Stimulated activated CD8-positive, alpha-beta memory T cell treated with anti-CD3 and anti-CD28 coated beads, Interleukin-4, amount 100 ng/mL, for 4 hours (primary cell): ENCODE results near the gene ATOSB.

ENCODE experiments used
- DNase-seq, 2 donors: peaks; one replicate each; pipeline ENCODE4 v3.0.0-alpha.2; 2020; ENCODE audit warnings: low read depth in 2 of 2, low spot score in 1 of 2

The ATOSB gene

GRCh38 chr9:35114113-35114839, 1.4 kb downstream of the ATOSB start:
- DNase-seq, result peak in 1 of 2 donors; percentile 40

GRCh38 chr9:35112257-35113020, 3.2 kb downstream of the ATOSB start:
- DNase-seq, result no peak

GRCh38 chr9:35111001-35111933, 4.4 kb downstream of the ATOSB start:
- DNase-seq, result peak; percentile 87 to 92

GRCh38 chr9:35110327-35110761, 5.3 kb downstream of the ATOSB start:
- no peak for DNase-seq

GRCh38 chr9:35108946-35109575, 6.6 kb downstream of the ATOSB start:
- DNase-seq, result no peak

- DNase-seq, result no peak
These were observed 7.2 kb downstream of the ATOSB start for GRCh38 chr9:35108461-35108860.

- DNase-seq, result no peak
These were observed 8.1 kb downstream of the ATOSB start for GRCh38 chr9:35107297-35108290.

- no peak for DNase-seq
These were observed 9.3 kb downstream of the ATOSB start for GRCh38 chr9:35106343-35106730.

GRCh38 chr9:35105571-35106342, 9.9 kb downstream of the ATOSB start:
- DNase-seq, result no peak

- no peak for DNase-seq
These were observed 10.5 kb downstream of the ATOSB start for GRCh38 chr9:35105126-35105525.

GRCh38 chr9:35104586-35104985, 11.1 kb downstream of the ATOSB start:
- no peak for DNase-seq

- DNase-seq, result no peak
These were observed 11.9 kb downstream of the ATOSB start for GRCh38 chr9:35103660-35104191.

- peak; percentile 76 to 86 for DNase-seq
These were observed 12.6 kb downstream of the ATOSB start, which contains the start of gene STOML2 for GRCh38 chr9:35102769-35103659. Gene STOML2, minus strand, starts transcription at chr9:35103131. Its CDS starts 37 bp downstream, at chr9:35103094.

- DNase-seq, result no peak
These were observed 13.2 kb downstream of the ATOSB start for GRCh38 chr9:35102465-35102768.

- no peak for DNase-seq
These were observed 18.1 kb downstream of the ATOSB start for GRCh38 chr9:35097573-35097972.

GRCh38 chr9:35096035-35096849, 19.4 kb downstream of the ATOSB start, which contains the start of gene PIGO:
Gene PIGO, minus strand, starts transcription at chr9:35096591. Its CDS starts 1,026 bp downstream, at chr9:35095565.
- DNase-seq, result peak; percentile 73 to 78

- no peak for DNase-seq
These were observed 24.1 kb downstream of the ATOSB start for GRCh38 chr9:35091536-35091935.
